ENCODE data around the gene GABRR2.

- TF ChIP-seq, protein P1, sequence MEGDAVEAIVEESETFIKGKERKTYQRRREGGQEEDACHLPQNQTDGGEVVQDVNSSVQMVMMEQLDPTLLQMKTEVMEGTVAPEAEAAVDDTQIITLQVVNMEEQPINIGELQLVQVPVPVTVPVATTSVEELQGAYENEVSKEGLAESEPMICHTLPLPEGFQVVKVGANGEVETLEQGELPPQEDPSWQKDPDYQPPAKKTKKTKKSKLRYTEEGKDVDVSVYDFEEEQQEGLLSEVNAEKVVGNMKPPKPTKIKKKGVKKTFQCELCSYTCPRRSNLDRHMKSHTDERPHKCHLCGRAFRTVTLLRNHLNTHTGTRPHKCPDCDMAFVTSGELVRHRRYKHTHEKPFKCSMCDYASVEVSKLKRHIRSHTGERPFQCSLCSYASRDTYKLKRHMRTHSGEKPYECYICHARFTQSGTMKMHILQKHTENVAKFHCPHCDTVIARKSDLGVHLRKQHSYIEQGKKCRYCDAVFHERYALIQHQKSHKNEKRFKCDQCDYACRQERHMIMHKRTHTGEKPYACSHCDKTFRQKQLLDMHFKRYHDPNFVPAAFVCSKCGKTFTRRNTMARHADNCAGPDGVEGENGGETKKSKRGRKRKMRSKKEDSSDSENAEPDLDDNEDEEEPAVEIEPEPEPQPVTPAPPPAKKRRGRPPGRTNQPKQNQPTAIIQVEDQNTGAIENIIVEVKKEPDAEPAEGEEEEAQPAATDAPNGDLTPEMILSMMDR (IDR thresholded peaks at IDR 0.05): no peak
- no peak for TF ChIP-seq EP300 (IDR thresholded peaks at IDR 0.05)
- no peak for TF ChIP-seq POLR2A (IDR thresholded peaks at IDR 0.05)
Measured at GRCh38 chr6:89260310-89260709, 54.8 kb downstream of the GABRR2 start.
